Vagina (tissue), 2 donors: Measurements from ENCODE around the gene MFAP3L.

Source experiments
- CTCF ChIP-seq, 3 experiments: fragments of 450-650 bp in 2 of 3; fragments of 200-600 bp in 1 of 3; sonication (generic) in 1 of 3; IDR thresholded peaks; one replicate each; pipeline ENCODE4 v1.5.1; 2017 to 2019; ENCODE audit warnings: antibody characterized with exemption in 3 of 3, mild to moderate bottlenecking in 2 of 3, moderate library complexity in 2 of 3
- POLR2A ChIP-seq, 2 donors: fragments of 450-650 bp; IDR thresholded peaks; one replicate each; pipeline ENCODE4 v1.6.1; 2017; ENCODE audit warnings: antibody characterized with exemption in 2 of 2, mild to moderate bottlenecking in 2 of 2, moderate library complexity in 2 of 2
- POLR2AphosphoS5 ChIP-seq, 2 donors: sonication (generic); formaldehyde crosslinking; IDR thresholded peaks; one replicate each; pipeline ENCODE4 v1.9.0; 2017; ENCODE audit warnings: antibody characterized with exemption in 2 of 2, mild to moderate bottlenecking in 2 of 2, low read depth in 1 of 2; ENCODE audit not compliant: insufficient read depth in 1 of 2

GRCh38 chr4:169976951-169977350 lies 49.2 kb downstream of the MFAP3L start:
- no peak for TF ChIP-seq POLR2A (IDR thresholded peaks at IDR 0.05)
- no peak for TF ChIP-seq CTCF (IDR thresholded peaks at IDR 0.05)
- TF ChIP-seq POLR2AphosphoS5 (IDR thresholded peaks at IDR 0.05; ENCODE audit: insufficient read depth in 1 of 2, low read depth in 1 of 2), result no peak
